Psoas muscle (tissue), 8 donors: ENCODE data around the gene NDUFAF7. TPM values are rescaled to one million over a fixed set of nuclear protein-coding genes. Genes with fewer than 3 reads are reported as not detected.
"Not testable (repeated sequence)": the region's sequence is repeated elsewhere in the genome, so short reads cannot be mapped to it uniquely, and the experiment has no call there.

Experiments
- ATAC-seq, 4 donors: fragments of 200-7000 bp; cut with Tn5 transposase; one replicate each; pipeline ENCODE4 v1.9.1; 2020; ENCODE audit warnings: moderate library complexity in 3 of 4, mild to moderate bottlenecking in 2 of 4
- DNase-seq, 2 donors: peaks; one replicate each; pipeline ENCODE4 v3.0.0-alpha.2; 2020
- H3K27ac ChIP-seq: fragments of 200-600 bp; one replicate; pipeline ENCODE4 v1.8.0; 2022
- H3K27me3 ChIP-seq, 3 donors: fragments of 200-600 bp in 1 of 3; one replicate each; pipeline versions ENCODE4 v1.6.1 to v1.8.0; 2013 to 2022; ENCODE audit warnings: low read length in 2 of 3, mild to moderate bottlenecking in 2 of 3, moderate library complexity in 1 of 3; ENCODE audit not compliant: insufficient read depth in 3 of 3
- H3K36me3 ChIP-seq, 2 donors: fragments of 200-600 bp in 1 of 2; one replicate each; pipeline versions ENCODE4 v1.6.1 to v1.8.0; 2013 to 2022; ENCODE audit warnings: low read depth in 1 of 2, mild to moderate bottlenecking in 1 of 2, moderate library complexity in 1 of 2; ENCODE audit not compliant: insufficient read depth in 1 of 2
- H3K4me1 ChIP-seq: fragments of 200-600 bp; one replicate; pipeline ENCODE4 v1.8.0; 2022
- H3K4me3 ChIP-seq: fragments of 200-600 bp; one replicate; pipeline ENCODE4 v1.8.0; 2022; ENCODE audit warnings: mild to moderate bottlenecking
- H3K9me3 ChIP-seq: fragments of 200-600 bp; one replicate; pipeline ENCODE4 v1.8.0; 2022
- CTCF ChIP-seq: fragments of 200-600 bp; IDR thresholded peaks from one replicate; pipeline ENCODE4 v1.8.0; 2022; ENCODE audit warnings: antibody characterized with exemption
- WGBS, 3 donors: extraction: QIAGEN DNeasy Blood & Tissue Kit; methylation state at CpG; one replicate each; pipeline versions ENCODE4 v1.1.6 to v1.1.7; 2013; 5-methylcytosine and 5-hydroxymethylcytosine counted together
- intact Hi-C, 2 donors: fragments of 100-400 bp; cut with DNase I; formaldehyde crosslinking; loops; one replicate each; pipeline versions ENCODE4 v1.11.0 to v1.14.2; 2022
- polyA plus RNA-seq, 3 donors: library from polyadenylated mRNA; stranded (reverse); fragments of 200-250 nt; gene quantifications; one replicate each; pipeline ENCODE4 v1.2.3, GENCODE V29; 2013
- total RNA-seq, 4 donors: library from RNA; stranded (reverse); fragmentation: NEBNext Ultra II Directional in 2 of 4; extraction: Animal tissue kit (Norgen Biotek cat#: 25700) in 2 of 4; gene quantifications; one replicate each; pipeline versions ENCODE4 v1.2.1 to v1.2.4, GENCODE V29; 2021 to 2023
- donor health status: healthy with polysubstance abuse.
- donor health status: DM: no; HTN: no; CAD: no; lungs with moderate emphysema.
- donor health status: Bipolar disorder and iron deficiency.
- donor health status: healthy.
- donor health status: DM: yes; HTN: yes; CAD: no.
- donor health status: DM: no; HTN: no; CAD: no.
- donor health status: DM: no; HTN: no; CAD: no.
- donor health status: DM: yes; HTN: yes; CAD: no.

NDUFAF7 gene
- total and polyA plus RNA-seq, 7 donors: 15.1 to 31.1 (median 20.8) TPM

- intact Hi-C loops: no loop called here
- H3K27ac ChIP-seq: no peak overlapping the region
- no peak for TF ChIP-seq CTCF
- no peaks in the 10 kb centered on the region for H3K27me3 ChIP-seq
- no peak overlapping the region for H3K4me3 ChIP-seq
- peaks cover 12% of the 10 kb centered on the region for H3K9me3 ChIP-seq
- 91 to 94% (median 92%) methylated on average over 2 of the region's 2 CpGs for WGBS, 3 donors
- DNase-seq: no peak
- H3K36me3 ChIP-seq: peaks cover 5 to 86% of the 10 kb centered on the region in 2 donors
- ATAC-seq: no peak
- no peaks in the 10 kb centered on the region for H3K4me1 ChIP-seq
These were observed 27.8 kb upstream of the NDUFAF7 start for GRCh38 chr2:37203708-37204107.

- H3K36me3 ChIP-seq: peaks cover under 1 to 94% of the 10 kb centered on the region in 2 donors
- intact Hi-C loops: not testable (repeated sequence)
These were observed 26.3 kb upstream of the NDUFAF7 start for GRCh38 chr2:37205071-37205661.

GRCh38 chr2:37205689-37206341, 25.6 kb upstream of the NDUFAF7 start:
- Histone ChIP-seq H3K27ac (no peak overlapping the region), H3K9me3 (peaks cover 18% of the 10 kb centered on the region), H3K4me3 (no peak overlapping the region), H3K27me3 (no peaks in the 10 kb centered on the region), H3K36me3 (peaks cover 4 to 94% of the 10 kb centered on the region in 2 donors), H3K4me1 (no peaks in the 10 kb centered on the region)
- ATAC-seq (no peak), DNase-seq (no peak)
- 86 to 94% (median 91%) methylated on average over 5 of the region's 5 CpGs for WGBS, 3 donors
- TF ChIP-seq CTCF: no peak
- intact Hi-C loops: no loop called here

More at GRCh38 chr2:37205071-37205661, 26.3 kb upstream of the NDUFAF7 start:
- DNase-seq, H3K27ac ChIP-seq, H3K4me1 ChIP-seq, H3K27me3 ChIP-seq, ATAC-seq, H3K4me3 ChIP-seq: not testable (repeated sequence)
- 84 to 88% (median 84%) methylated on average over 8 of the region's 8 CpGs for WGBS, 3 donors
- H3K9me3 ChIP-seq: peaks cover 18% of the 10 kb centered on the region

- H3K27me3 ChIP-seq, H3K27ac ChIP-seq, intact Hi-C loops, DNase-seq, H3K4me1 ChIP-seq, ATAC-seq, H3K4me3 ChIP-seq: not testable (repeated sequence)
- 95 to 99% (median 97%) methylated on average over 2 of the region's 2 CpGs for WGBS, 3 donors
- H3K9me3 ChIP-seq: peaks cover 18% of the 10 kb centered on the region
- peaks cover 9 to 94% of the 10 kb centered on the region in 2 donors for H3K36me3 ChIP-seq
These were observed 24.7 kb upstream of the NDUFAF7 start for GRCh38 chr2:37206760-37207159.

- no peak for DNase-seq
- peaks cover 18% of the 10 kb centered on the region for H3K9me3 ChIP-seq
- H3K36me3 ChIP-seq: peaks cover 14 to 95% of the 10 kb centered on the region in 2 donors
These were observed 20.2 kb upstream of the NDUFAF7 start for GRCh38 chr2:37211212-37211611.

More at GRCh38 chr2:37211212-37211611, 20.2 kb upstream of the NDUFAF7 start:
- H3K27me3 ChIP-seq: no peaks in the 10 kb centered on the region
- intact Hi-C loops: no loop called here
- peaks cover 6% of the 10 kb centered on the region for H3K4me1 ChIP-seq
- no peak for TF ChIP-seq CTCF
- no peak overlapping the region for H3K4me3 ChIP-seq
- ATAC-seq: no peak
- H3K27ac ChIP-seq: no peak overlapping the region
